ENCODE measurements around the gene RGS9BP.

DNA sequence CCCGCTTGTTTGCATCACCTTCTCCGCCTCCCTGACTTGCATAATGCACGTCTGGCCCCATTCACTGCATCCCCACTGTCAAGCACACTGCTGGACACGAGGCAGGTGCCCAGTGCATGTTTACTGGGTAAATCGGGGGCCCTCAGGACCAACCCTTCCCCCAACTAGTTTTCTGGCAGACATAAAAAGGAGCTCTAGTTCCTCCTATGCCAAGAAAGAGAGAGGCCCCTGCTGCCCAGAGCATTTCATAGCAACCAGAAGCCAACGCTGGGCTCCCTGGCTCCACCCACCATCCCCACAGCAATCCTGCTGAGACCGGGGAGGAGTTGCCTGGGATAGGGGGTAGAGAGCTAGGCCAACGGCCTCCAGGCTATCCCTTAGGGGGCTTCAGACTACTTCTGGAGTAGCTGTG is 23.9 kb upstream of the RGS9BP start:
- TF ChIP-seq, protein P1, sequence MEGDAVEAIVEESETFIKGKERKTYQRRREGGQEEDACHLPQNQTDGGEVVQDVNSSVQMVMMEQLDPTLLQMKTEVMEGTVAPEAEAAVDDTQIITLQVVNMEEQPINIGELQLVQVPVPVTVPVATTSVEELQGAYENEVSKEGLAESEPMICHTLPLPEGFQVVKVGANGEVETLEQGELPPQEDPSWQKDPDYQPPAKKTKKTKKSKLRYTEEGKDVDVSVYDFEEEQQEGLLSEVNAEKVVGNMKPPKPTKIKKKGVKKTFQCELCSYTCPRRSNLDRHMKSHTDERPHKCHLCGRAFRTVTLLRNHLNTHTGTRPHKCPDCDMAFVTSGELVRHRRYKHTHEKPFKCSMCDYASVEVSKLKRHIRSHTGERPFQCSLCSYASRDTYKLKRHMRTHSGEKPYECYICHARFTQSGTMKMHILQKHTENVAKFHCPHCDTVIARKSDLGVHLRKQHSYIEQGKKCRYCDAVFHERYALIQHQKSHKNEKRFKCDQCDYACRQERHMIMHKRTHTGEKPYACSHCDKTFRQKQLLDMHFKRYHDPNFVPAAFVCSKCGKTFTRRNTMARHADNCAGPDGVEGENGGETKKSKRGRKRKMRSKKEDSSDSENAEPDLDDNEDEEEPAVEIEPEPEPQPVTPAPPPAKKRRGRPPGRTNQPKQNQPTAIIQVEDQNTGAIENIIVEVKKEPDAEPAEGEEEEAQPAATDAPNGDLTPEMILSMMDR (IDR thresholded peaks at IDR 0.05) = no peak
- TF ChIP-seq POLR2A (IDR thresholded peaks at IDR 0.05; ENCODE audit: low read depth) = no peak
- TF ChIP-seq POLR2AphosphoS5 (IDR thresholded peaks at IDR 0.05) = no peak
- TF ChIP-seq EP300 (IDR thresholded peaks at IDR 0.05) = no peak

All from esophagus muscularis mucosa (tissue), 4 donors.